GM12872 (cell line): ENCODE data around the gene CDH24.
A peak's percentile ranks its signal among the peaks of the same experiment; 100 is the strongest.

Experiments used
- CTCF ChIP-seq: IDR thresholded peaks from 3 replicates; pipeline ENCODE4 v1.5.1; 2011; ENCODE audit warnings: low read depth, mild to moderate bottlenecking, low read length, moderate library complexity; ENCODE audit not compliant: insufficient read depth

The CDH24 gene

DNA sequence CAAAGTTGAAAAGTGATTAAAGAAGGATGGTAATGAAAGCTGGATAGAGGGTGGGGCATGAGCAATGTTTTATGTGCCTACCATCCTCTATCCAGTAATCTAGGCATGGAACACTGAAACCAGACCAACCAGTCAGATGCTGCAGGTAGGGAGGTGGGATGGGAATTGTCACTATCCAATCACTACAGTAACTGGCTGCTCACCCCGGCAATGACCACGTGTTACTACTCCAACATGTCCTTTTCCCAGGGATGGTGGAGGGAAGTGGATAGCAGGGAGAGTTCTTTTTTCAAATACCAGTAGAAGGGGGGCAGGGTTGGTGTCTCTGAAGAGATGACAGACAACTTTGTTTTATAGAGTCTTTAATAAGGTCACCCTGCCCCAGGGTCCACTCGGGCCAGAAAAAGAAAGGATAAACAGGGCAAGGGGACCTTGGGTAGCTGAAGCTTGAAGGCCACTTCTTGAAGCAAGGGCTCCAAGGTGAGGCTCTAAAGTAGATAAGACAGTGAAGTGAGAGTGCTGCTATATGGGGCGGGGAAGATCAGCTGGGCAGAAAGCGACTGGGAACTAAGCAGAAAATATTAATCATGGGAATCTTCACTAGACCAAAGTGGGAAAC is 14.7 kb upstream of the CDH24 start:
- no peak for TF ChIP-seq CTCF

DNA sequence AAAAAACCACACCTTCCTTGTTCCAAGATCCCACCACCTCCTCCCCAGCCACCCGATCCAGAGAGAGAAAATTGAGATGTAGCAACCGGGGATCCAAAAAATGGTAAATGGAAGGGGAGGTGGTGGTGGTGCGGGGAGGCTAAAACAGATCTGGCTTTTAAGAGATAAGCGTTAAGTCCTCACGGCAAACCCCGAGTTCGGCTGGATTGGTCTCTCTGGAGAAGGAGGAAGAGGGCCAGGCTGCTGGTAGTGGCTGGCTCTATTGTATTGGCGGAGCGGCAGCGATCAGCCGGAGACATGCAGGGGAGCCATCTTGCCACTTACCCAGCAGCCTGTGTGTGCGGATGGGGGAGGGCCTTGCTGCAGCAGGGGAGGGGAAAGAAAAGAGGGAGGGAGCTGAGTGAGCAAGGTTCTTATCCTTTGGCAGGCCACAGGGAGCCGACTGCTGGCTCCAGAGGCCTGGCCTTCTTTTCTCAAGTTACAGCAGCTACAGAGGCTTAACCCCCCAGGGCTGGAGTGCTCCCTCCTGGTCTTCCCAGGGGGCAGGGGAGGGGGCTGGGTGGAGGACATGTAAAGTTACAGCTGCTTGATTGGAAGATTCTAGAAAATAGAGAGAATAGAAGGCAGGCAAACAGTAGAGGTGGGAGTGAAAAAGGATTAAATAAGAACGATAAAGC is 14.1 kb upstream of the CDH24 start:
- TF ChIP-seq CTCF = no peak

- TF ChIP-seq CTCF = no peak
These were observed 13.2 kb upstream of the CDH24 start for GRCh38 chr14:23070262-23071129.

GRCh38 chr14:23069413-23069806 is 12.1 kb upstream of the CDH24 start:
- no peak for TF ChIP-seq CTCF

DNA sequence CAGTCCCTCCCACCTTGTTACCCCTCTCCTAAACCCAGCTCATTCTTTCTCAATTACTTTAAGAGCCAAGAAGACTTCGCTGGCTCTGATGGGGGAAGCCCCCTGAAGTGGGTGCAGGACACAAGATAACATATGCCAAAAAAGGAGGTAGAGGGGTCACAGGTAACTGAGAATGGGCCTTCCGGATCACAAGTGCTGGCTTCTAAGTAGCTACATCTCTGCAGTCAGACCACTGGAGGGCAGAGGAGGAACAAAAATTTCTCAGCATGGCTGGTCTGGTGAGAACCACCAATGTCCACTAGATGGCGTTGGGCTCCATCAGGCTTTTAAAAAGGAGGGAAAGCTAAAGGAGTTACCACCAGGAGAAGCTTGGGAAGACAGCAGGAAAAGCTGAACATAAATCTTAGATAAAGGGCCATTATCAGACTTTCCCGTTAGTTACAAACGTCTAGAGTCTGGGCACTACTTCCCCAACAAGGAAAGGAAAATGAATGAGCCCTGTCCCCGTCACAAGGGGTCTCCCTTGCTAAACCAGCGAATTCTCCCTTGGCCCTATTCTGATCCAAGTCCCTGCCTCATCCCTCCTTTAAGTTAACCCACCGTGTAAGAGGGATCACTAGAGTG is 11.6 kb upstream of the CDH24 start:
- TF ChIP-seq CTCF = peak; percentile 98

- TF ChIP-seq CTCF = no peak
These were observed 10.8 kb upstream of the CDH24 start for GRCh38 chr14:23067847-23068788.
